RWPE2 (cell line): ENCODE data around the gene KAZN.

Experiments
- ATAC-seq: fragments of 200-7000 bp; cut with Tn5 transposase; 3 replicates; pipeline ENCODE4 v1.9.1; 2021; ENCODE audit warnings: low read depth
- DNase-seq: peaks from one replicate; pipeline ENCODE4 v3.0.0-alpha.2; 2020; ENCODE audit warnings: low spot score
- H3K27ac ChIP-seq: fragments of 450-650 bp; 2 replicates; pipeline ENCODE4 v1.5.1; 2017; ENCODE audit warnings: mild to moderate bottlenecking; ENCODE audit not compliant: poor library complexity, severe bottlenecking
- H3K27me3 ChIP-seq: fragments of 250-450 bp; sonication (Bioruptor Pico); 2 replicates; pipeline ENCODE4 v1.5.1; 2021; ENCODE audit warnings: mild to moderate bottlenecking, moderate library complexity; ENCODE audit not compliant: insufficient read depth, poor library complexity, severe bottlenecking
- H3K36me3 ChIP-seq: fragments of 250-450 bp; sonication (Bioruptor Pico); 2 replicates; pipeline ENCODE4 v1.5.1; 2020; ENCODE audit warnings: low read depth, mild to moderate bottlenecking, moderate library complexity
- H3K4me1 ChIP-seq: fragments of 250-450 bp; sonication (Bioruptor Pico); 2 replicates; pipeline ENCODE4 v1.5.1; 2021; ENCODE audit warnings: mild to moderate bottlenecking, moderate library complexity; ENCODE audit not compliant: insufficient read depth, poor library complexity, severe bottlenecking
- H3K4me3 ChIP-seq: fragments of 250-450 bp; sonication (Bioruptor Pico); 2 replicates; pipeline ENCODE4 v1.5.1; 2021; ENCODE audit warnings: mild to moderate bottlenecking, moderate library complexity; ENCODE audit not compliant: severe bottlenecking
- H3K9me3 ChIP-seq: fragments of 250-450 bp; sonication (Bioruptor Pico); 2 replicates; pipeline ENCODE4 v1.5.1; 2021; ENCODE audit warnings: mild to moderate bottlenecking, moderate library complexity; ENCODE audit not compliant: severe bottlenecking
- TF ChIP-seq, protein P1 (sequence below): fragments of 450-650 bp; IDR thresholded peaks from one replicate; pipeline ENCODE4 v1.5.1; 2017; ENCODE audit warnings: mild to moderate bottlenecking, moderate library complexity; ENCODE audit not compliant: poor library complexity, severe bottlenecking

KAZN gene

DNA sequence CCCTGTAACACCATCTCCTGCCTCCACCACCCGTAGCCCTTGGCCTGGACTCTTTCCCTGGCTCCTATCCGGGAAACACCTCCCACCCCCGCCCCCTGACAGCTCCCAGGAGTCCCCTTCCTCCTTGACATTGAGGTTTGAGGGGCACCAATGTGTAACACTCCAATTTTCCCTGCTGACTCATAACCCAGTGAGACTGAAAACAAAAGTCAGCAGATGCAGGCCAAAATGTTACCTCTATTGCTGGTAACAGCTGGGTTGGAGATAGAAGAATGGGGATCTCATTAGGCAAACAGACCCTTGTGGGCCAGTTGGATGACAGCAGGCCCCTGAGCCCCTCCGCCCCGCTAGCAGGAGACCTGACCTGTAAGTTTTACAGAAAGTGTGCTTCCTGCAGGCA lies 237.2 kb downstream of the KAZN start:
- Histone ChIP-seq H3K9me3 (no peaks in the 10 kb centered on the region), H3K4me3 (no peak overlapping the region), H3K27me3 (no peaks in the 10 kb centered on the region), H3K27ac (no peak overlapping the region), H3K4me1 (no peaks in the 10 kb centered on the region), H3K36me3 (no peaks in the 10 kb centered on the region)
- DNase-seq (no peak), ATAC-seq (no peak)
- TF ChIP-seq, protein P1, sequence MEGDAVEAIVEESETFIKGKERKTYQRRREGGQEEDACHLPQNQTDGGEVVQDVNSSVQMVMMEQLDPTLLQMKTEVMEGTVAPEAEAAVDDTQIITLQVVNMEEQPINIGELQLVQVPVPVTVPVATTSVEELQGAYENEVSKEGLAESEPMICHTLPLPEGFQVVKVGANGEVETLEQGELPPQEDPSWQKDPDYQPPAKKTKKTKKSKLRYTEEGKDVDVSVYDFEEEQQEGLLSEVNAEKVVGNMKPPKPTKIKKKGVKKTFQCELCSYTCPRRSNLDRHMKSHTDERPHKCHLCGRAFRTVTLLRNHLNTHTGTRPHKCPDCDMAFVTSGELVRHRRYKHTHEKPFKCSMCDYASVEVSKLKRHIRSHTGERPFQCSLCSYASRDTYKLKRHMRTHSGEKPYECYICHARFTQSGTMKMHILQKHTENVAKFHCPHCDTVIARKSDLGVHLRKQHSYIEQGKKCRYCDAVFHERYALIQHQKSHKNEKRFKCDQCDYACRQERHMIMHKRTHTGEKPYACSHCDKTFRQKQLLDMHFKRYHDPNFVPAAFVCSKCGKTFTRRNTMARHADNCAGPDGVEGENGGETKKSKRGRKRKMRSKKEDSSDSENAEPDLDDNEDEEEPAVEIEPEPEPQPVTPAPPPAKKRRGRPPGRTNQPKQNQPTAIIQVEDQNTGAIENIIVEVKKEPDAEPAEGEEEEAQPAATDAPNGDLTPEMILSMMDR, result no peak

DNA sequence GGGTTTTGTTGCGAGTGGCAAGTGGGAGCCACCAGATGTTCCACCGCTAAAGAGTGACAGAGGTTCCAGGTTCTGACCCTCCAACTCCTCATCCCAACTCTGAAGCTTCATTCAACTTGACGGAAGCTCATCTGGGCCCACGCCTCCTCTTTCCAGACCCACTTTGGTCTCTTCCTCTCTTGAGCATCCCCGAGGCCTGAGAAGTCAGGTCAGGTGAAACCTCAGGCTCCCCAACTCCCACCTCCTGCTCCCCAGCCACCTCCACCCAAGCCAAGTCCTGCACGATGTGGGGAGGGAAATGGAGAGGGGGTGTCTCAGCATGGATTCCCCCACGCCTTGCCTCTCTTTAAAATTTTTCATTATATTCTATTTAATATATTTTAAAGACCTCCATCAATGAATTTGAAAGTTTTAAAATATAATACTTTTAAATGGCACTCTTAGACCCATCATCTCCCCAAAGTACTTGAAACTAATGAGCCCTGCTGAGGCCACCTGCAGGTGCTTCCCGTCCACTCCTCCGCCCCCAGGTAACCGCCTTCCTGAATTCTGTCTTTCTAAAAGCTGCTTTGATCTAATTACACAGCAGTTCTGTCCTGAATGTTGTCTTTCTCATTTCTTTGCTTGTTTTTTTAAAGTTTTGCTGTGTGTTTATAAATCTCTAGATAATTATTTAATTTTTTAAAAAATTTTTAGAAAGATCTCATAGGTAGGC lies 238.1 kb downstream of the KAZN start:
- Histone ChIP-seq H3K27me3 (no peaks in the 10 kb centered on the region), H3K27ac (no peak overlapping the region), H3K4me3 (no peak overlapping the region), H3K4me1 (no peaks in the 10 kb centered on the region), H3K36me3 (no peaks in the 10 kb centered on the region), H3K9me3 (no peaks in the 10 kb centered on the region)
- TF ChIP-seq, protein P1, result no peak
- ATAC-seq (no peak), DNase-seq (no peak)

DNA sequence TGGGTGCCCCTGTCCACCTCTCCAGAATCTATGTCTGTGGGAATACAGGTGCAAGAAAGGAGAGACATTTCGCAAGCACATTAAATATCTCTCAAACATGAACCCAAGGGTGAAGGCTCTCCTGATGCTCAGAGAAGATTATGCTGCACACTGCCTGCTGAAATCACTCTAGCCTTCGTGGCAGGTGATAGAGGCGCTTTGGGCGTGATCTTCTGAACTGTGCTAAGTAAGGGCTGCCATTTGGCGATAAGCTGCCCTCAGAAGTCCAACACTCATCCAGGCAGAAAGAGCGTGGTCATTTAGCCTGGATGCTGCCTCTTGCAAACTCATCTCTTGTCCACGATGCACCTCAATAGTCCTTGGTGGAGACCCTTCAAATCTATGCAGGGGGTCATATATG lies 241.9 kb downstream of the KAZN start:
- TF ChIP-seq, protein P1, result no peak
- Histone ChIP-seq H3K27me3 (no peaks in the 10 kb centered on the region), H3K27ac (no peak overlapping the region), H3K9me3 (peaks cover 4% of the 10 kb centered on the region), H3K36me3 (no peaks in the 10 kb centered on the region), H3K4me1 (no peaks in the 10 kb centered on the region), H3K4me3 (no peak overlapping the region)
- DNase-seq (no peak), ATAC-seq (no peak)

DNA sequence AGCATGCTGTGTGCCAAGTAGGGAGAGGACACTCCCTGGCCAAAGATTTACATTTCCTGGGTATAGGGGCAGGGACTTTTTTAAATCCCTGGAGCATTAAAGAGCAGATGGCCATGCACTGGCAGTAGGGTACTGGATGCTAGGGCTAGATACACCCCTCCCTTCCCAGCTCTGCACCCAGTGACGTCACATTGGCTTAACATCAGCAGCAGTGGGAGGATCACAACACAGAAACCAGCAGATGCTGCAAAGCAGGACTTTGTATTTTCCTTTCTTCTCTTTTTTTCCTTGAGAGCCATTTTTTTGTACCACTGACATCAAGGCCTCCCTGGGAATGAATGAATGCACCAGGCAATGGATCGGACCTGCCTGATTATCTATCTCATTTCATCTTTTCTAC lies 243.0 kb downstream of the KAZN start:
- H3K4me1 ChIP-seq, result no peaks in the 10 kb centered on the region
- TF ChIP-seq, protein P1, result no peak
- H3K9me3 ChIP-seq, result peaks cover 4% of the 10 kb centered on the region
- no peak for DNase-seq
- ATAC-seq, result no peak
- H3K27ac ChIP-seq, result no peak overlapping the region
- H3K36me3 ChIP-seq, result no peaks in the 10 kb centered on the region
- H3K4me3 ChIP-seq, result no peak overlapping the region
- no peaks in the 10 kb centered on the region for H3K27me3 ChIP-seq

GRCh38 chr1:14841951-14842350 lies 243.5 kb downstream of the KAZN start:
- TF ChIP-seq, protein P1, result no peak
- no peak overlapping the region for H3K27ac ChIP-seq
- DNase-seq (no peak), ATAC-seq (no peak)
- no peaks in the 10 kb centered on the region for H3K4me1 ChIP-seq
- H3K4me3 ChIP-seq, result no peak overlapping the region
- no peaks in the 10 kb centered on the region for H3K36me3 ChIP-seq
- H3K27me3 ChIP-seq, result no peaks in the 10 kb centered on the region
- H3K9me3 ChIP-seq, result peaks cover 4% of the 10 kb centered on the region
